SK-N-SH (cell line): ENCODE results near the gene TRIM28. TPM values are rescaled to one million over a fixed set of nuclear protein-coding genes. Genes with fewer than 3 reads are reported as not detected.
"Not testable (repeated sequence)": the region's sequence is repeated elsewhere in the genome, so short reads cannot be mapped to it uniquely, and the experiment has no call there.

ENCODE experiments used
- CTCF ChIA-PET: fragments of 300-600, 350-600 bp; formaldehyde crosslinking; extraction: SDS; loops from one replicate; lab custom pipeline; 2021; lab: Yijun Ruan, JAX
- POLR2A ChIA-PET: fragments of 350-600 bp; sonication (Branson Sonifier 250); formaldehyde crosslinking; extraction: SDS; loops from one replicate; lab custom pipeline; 2020; ENCODE audit warnings: antibody characterized with exemption, inconsistent platforms; lab: Yijun Ruan, JAX
- DNase-seq: peaks from one replicate; pipeline ENCODE4 v3.0.0; 2012
- H2AFZ ChIP-seq: fragments of 200-600 bp; sonication (generic); 2 replicates; pipeline ENCODE4 v1.8.1; 2016; ENCODE audit warnings: antibody characterized with exemption, mild to moderate bottlenecking, low read depth
- H3F3A ChIP-seq: fragments of 200-600 bp; sonication (generic); replicated peaks from 2 replicates; pipeline ENCODE3; 2016; ENCODE audit warnings: antibody characterized with exemption, mild to moderate bottlenecking; ENCODE audit not compliant: insufficient read depth
- H3K27ac ChIP-seq, 2 experiments: fragments of 200-500 bp in 1 of 2; fragments of 200-600 bp in 1 of 2; sonication (Bioruptor generic) in 1 of 2; sonication (generic), shearing (Covaris generic) in 1 of 2; 2 replicates each; pipeline versions ENCODE4 v1.5.1 to v1.6.1; 2014 to 2016; ENCODE audit warnings: low read depth in 2 of 2, inconsistent platforms in 1 of 2, low read length in 1 of 2, mild to moderate bottlenecking in 1 of 2, mixed read lengths in 1 of 2
- H3K27me3 ChIP-seq: fragments of 200-600 bp; sonication (generic), shearing (Covaris generic); 2 replicates; pipeline ENCODE4 v1.6.1; 2016; ENCODE audit warnings: mixed run types; ENCODE audit not compliant: insufficient read depth
- H3K36me3 ChIP-seq, 2 experiments: fragments of 200-500 bp in 1 of 2; fragments of 200-600 bp in 1 of 2; sonication (Bioruptor generic) in 1 of 2; sonication (generic) in 1 of 2; replicated peaks in 1 of 2; 2 replicates each; pipeline versions ENCODE3 to v1.5.1; 2014 to 2016; ENCODE audit warnings: low read length in 1 of 2, mild to moderate bottlenecking in 1 of 2; ENCODE audit not compliant: insufficient read depth in 2 of 2, control insufficient read depth in 1 of 2
- H3K4me1 ChIP-seq, 2 experiments: fragments of 200-500 bp in 1 of 2; fragments of 200-600 bp in 1 of 2; sonication (Bioruptor generic) in 1 of 2; sonication (generic), shearing (Covaris generic) in 1 of 2; 2 replicates each; pipeline versions ENCODE4 v1.5.1 to v1.6.1; 2014 to 2016; ENCODE audit warnings: low read depth in 1 of 2, low read length in 1 of 2, mixed run types in 1 of 2; ENCODE audit not compliant: insufficient read depth in 2 of 2, control insufficient read depth in 1 of 2
- H3K4me2 ChIP-seq: fragments of 200-600 bp; sonication (generic), shearing (Covaris generic); 2 replicates; pipeline ENCODE4 v1.6.1; 2017; ENCODE audit warnings: mixed run types
- H3K4me3 ChIP-seq, 2 experiments: fragments of 200-500 bp in 1 of 2; fragments of 200-600 bp in 1 of 2; sonication (Bioruptor generic) in 1 of 2; sonication (generic), shearing (Covaris generic) in 1 of 2; 2 replicates each; pipeline versions ENCODE4 v1.5.1 to v1.8.1; 2014 to 2016; ENCODE audit warnings: low read depth in 2 of 2, inconsistent platforms in 1 of 2, low read length in 1 of 2, mild to moderate bottlenecking in 1 of 2, mixed read lengths in 1 of 2, moderate library complexity in 1 of 2
- H3K79me2 ChIP-seq: fragments of 200-600 bp; sonication (generic); 2 replicates; pipeline ENCODE4 v1.8.1; 2017; ENCODE audit warnings: mild to moderate bottlenecking; ENCODE audit not compliant: insufficient read depth
- H3K9ac ChIP-seq: fragments of 200-600 bp; sonication (generic); 2 replicates; pipeline ENCODE4 v1.6.1; 2017; ENCODE audit warnings: mixed run types
- H3K9me2 ChIP-seq: fragments of 200-600 bp; sonication (generic); 2 replicates; pipeline ENCODE4 v1.6.1; 2017; ENCODE audit warnings: mixed run types
- H3K9me3 ChIP-seq: fragments of 200-600 bp; sonication (generic); 2 replicates; pipeline ENCODE4 v1.6.1; 2017; ENCODE audit warnings: mixed run types, mild to moderate bottlenecking, moderate library complexity
- H4K20me1 ChIP-seq: fragments of 200-600 bp; sonication (generic); 2 replicates; pipeline ENCODE4 v1.6.1; 2017; ENCODE audit warnings: mild to moderate bottlenecking, mixed run types; ENCODE audit not compliant: insufficient read depth
- ELF1 ChIP-seq: IDR thresholded peaks from 2 replicates; pipeline ENCODE4 v1.4.0; 2012
- EZH2phosphoT487 ChIP-seq: fragments of 200-600 bp; sonication (generic); IDR thresholded peaks from 2 replicates; pipeline ENCODE4 v1.6.1; 2017; ENCODE audit warnings: low read depth, mixed run types, mild to moderate bottlenecking, antibody characterized with exemption, moderate library complexity, borderline replicate concordance
- FOSL2 ChIP-seq: IDR thresholded peaks from 2 replicates; pipeline ENCODE4 v1.4.0; 2012; ENCODE audit warnings: low read depth, mild to moderate bottlenecking, moderate library complexity, borderline replicate concordance
- FOXJ3 ChIP-seq: sonication (generic); formaldehyde crosslinking; IDR thresholded peaks from 2 replicates; pipeline ENCODE4 v1.5.1; 2020; ENCODE audit warnings: mild to moderate bottlenecking, missing genetic modification reagents
- GATA2 ChIP-seq: sonication (generic); formaldehyde crosslinking; IDR thresholded peaks from 2 replicates; pipeline ENCODE4 v1.5.0; 2020; ENCODE audit warnings: mild to moderate bottlenecking, missing genetic modification reagents
- MXI1 ChIP-seq: IDR thresholded peaks from 2 replicates; pipeline ENCODE4 v1.6.1; 2012; ENCODE audit warnings: mild to moderate bottlenecking, low read depth, low read length, improper control_type of control experiment
- SMC3 ChIP-seq: IDR thresholded peaks from 2 replicates; pipeline ENCODE4 v1.6.1; 2012; ENCODE audit warnings: low read depth, low read length, improper control_type of control experiment
- TAF1 ChIP-seq: IDR thresholded peaks from 2 replicates; pipeline ENCODE4 v1.6.1; 2012; ENCODE audit warnings: low read depth, mild to moderate bottlenecking, low read length, moderate library complexity, borderline replicate concordance
- TCF12 ChIP-seq: IDR thresholded peaks from 2 replicates; pipeline ENCODE4 v1.4.0; 2012
- TEAD4 ChIP-seq: IDR thresholded peaks from 2 replicates; pipeline ENCODE4 v1.4.0; 2012; ENCODE audit warnings: mild to moderate bottlenecking, borderline replicate concordance; ENCODE audit not compliant: insufficient read depth
- YY1 ChIP-seq: IDR thresholded peaks from 2 replicates; pipeline ENCODE4 v1.4.0; 2012; ENCODE audit warnings: low read depth, mild to moderate bottlenecking
- WGBS: methylation state at CpG from one replicate; pipeline ENCODE4 v1.1.6; 2017; ENCODE audit warnings: low lambda C conversion rate; 5-methylcytosine and 5-hydroxymethylcytosine counted together
- polyA plus RNA-seq, 3 experiments: library from polyadenylated mRNA; depleted of rRNA; stranded (reverse); fragments of >200 nt; gene quantifications; 2 replicates each; pipeline ENCODE4 v1.2.3, GENCODE V29; 2012
- TF ChIP-seq, protein P1 (sequence below): IDR thresholded peaks from 2 replicates; pipeline ENCODE4 v1.4.0; 2012; ENCODE audit warnings: low read depth, borderline replicate concordance
- TF ChIP-seq, protein P2 (sequence below): IDR thresholded peaks from 2 replicates; pipeline ENCODE4 v1.4.0; 2012; ENCODE audit warnings: low read depth
- TF ChIP-seq, protein P3 (sequence below): IDR thresholded peaks from 2 replicates; pipeline ENCODE4; 2012
- TF ChIP-seq, protein P4 (sequence below): IDR thresholded peaks from 2 replicates; pipeline ENCODE4 v1.6.1; 2012; ENCODE audit warnings: mild to moderate bottlenecking, low read depth, low read length, moderate library complexity

TRIM28 gene
- polyA plus RNA-seq, 1 of the 3 experiments (the other 2 are of a cell fraction) = 594 TPM

DNA sequence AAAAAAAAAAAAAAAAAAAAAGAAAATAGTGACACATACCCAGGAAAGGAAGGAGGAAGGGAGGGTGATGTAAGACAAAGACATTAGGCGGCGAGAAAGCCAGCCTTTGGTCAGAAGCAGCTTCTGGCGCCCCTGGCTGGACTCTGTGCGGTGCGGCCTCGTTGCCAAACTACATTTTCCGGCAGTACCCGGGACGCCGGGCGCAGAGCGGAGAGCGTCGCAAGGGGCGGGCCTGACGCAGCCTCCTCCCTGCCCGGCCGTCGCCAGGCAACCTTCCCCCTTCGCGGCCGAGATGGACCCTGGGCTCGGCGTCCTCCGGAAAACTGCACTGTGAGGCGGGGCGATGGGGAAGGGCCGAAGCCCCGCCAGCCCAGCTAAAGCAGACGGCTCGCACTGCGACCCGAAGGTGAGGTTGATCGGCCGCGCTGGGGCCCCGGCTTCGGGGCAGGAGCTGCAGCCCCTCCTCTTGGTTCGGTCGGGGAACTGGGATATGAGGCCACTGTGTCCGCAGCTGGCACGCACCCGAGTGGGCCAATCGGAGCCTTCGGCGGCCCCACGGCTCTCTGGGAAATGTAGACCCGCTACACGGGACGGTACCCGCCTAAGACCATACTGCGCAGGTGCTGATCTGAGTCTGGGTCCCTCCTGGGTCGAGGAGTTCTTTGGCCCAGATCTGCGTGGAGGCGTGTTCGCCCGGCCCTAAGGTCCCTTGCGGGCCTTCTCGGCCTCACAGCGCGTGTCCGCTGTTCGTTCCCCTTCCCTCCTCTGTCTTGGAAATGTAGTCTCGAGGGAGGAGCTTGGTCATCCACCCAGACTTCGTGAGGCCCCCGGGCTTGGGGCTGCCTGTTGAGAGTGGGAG is 31.5 kb downstream of the TRIM28 start (continued):
- TF ChIP-seq, protein P1, sequence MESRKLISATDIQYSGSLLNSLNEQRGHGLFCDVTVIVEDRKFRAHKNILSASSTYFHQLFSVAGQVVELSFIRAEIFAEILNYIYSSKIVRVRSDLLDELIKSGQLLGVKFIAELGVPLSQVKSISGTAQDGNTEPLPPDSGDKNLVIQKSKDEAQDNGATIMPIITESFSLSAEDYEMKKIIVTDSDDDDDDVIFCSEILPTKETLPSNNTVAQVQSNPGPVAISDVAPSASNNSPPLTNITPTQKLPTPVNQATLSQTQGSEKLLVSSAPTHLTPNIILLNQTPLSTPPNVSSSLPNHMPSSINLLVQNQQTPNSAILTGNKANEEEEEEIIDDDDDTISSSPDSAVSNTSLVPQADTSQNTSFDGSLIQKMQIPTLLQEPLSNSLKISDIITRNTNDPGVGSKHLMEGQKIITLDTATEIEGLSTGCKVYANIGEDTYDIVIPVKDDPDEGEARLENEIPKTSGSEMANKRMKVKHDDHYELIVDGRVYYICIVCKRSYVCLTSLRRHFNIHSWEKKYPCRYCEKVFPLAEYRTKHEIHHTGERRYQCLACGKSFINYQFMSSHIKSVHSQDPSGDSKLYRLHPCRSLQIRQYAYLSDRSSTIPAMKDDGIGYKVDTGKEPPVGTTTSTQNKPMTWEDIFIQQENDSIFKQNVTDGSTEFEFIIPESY = no peak
- no peak for TF ChIP-seq YY1
- TF ChIP-seq, protein P2, sequence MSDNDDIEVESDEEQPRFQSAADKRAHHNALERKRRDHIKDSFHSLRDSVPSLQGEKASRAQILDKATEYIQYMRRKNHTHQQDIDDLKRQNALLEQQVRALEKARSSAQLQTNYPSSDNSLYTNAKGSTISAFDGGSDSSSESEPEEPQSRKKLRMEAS = peak; percentile 75
- no peak for TF ChIP-seq EZH2phosphoT487
- no peak for TF ChIP-seq FOSL2
- no peak for TF ChIP-seq GATA2 (CRISPR knock-in tag)
- peak; percentile 31 for TF ChIP-seq MXI1
- TF ChIP-seq TAF1 = peak; percentile 27; the same call in 1 of the 2 replicates
- no peak for TF ChIP-seq TEAD4
- TF ChIP-seq, protein P3, sequence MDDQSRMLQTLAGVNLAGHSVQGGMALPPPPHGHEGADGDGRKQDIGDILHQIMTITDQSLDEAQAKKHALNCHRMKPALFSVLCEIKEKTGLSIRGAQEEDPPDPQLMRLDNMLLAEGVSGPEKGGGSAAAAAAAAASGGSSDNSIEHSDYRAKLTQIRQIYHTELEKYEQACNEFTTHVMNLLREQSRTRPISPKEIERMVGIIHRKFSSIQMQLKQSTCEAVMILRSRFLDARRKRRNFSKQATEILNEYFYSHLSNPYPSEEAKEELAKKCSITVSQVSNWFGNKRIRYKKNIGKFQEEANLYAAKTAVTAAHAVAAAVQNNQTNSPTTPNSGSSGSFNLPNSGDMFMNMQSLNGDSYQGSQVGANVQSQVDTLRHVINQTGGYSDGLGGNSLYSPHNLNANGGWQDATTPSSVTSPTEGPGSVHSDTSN = no peak
- no peak for TF ChIP-seq FOXJ3
- TF ChIP-seq ELF1 = peak; percentile 58; the same call in 1 of the 2 replicates
- no peak for TF ChIP-seq SMC3
- no peak for TF ChIP-seq TCF12
- TF ChIP-seq, protein P4, sequence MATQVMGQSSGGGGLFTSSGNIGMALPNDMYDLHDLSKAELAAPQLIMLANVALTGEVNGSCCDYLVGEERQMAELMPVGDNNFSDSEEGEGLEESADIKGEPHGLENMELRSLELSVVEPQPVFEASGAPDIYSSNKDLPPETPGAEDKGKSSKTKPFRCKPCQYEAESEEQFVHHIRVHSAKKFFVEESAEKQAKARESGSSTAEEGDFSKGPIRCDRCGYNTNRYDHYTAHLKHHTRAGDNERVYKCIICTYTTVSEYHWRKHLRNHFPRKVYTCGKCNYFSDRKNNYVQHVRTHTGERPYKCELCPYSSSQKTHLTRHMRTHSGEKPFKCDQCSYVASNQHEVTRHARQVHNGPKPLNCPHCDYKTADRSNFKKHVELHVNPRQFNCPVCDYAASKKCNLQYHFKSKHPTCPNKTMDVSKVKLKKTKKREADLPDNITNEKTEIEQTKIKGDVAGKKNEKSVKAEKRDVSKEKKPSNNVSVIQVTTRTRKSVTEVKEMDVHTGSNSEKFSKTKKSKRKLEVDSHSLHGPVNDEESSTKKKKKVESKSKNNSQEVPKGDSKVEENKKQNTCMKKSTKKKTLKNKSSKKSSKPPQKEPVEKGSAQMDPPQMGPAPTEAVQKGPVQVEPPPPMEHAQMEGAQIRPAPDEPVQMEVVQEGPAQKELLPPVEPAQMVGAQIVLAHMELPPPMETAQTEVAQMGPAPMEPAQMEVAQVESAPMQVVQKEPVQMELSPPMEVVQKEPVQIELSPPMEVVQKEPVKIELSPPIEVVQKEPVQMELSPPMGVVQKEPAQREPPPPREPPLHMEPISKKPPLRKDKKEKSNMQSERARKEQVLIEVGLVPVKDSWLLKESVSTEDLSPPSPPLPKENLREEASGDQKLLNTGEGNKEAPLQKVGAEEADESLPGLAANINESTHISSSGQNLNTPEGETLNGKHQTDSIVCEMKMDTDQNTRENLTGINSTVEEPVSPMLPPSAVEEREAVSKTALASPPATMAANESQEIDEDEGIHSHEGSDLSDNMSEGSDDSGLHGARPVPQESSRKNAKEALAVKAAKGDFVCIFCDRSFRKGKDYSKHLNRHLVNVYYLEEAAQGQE = no peak
- TF ChIP-seq, all 33 proteins: peak for 11

DNA sequence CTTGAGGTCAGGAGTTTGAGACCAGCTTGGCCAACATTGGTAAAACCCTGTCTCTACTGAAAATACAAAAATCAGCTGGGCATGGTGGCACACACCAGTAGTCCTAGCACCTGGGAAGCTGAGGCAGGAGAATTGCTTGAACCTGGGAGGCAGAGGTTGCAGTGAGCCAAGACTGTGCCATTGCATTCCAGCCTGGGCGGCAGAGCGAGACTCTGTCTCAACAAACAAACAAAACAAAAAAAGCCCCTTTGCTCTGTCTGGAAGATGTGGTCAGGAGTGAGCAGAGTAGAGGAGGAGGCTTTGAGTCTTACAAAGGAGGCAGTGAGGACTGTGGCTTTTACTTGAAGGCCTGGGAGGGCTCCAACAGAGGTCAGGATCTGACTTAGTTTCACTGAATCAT is 33.7 kb downstream of the TRIM28 start:
- H4K20me1 ChIP-seq, H3K4me2 ChIP-seq, H3K27ac ChIP-seq, DNase-seq, H3K9ac ChIP-seq, H3K27me3 ChIP-seq, H2AFZ ChIP-seq, H3K4me3 ChIP-seq, POLR2A ChIA-PET, H3K9me2 ChIP-seq, H3K9me3 ChIP-seq, CTCF ChIA-PET: not testable (repeated sequence)
- Histone ChIP-seq H3K79me2 (peaks cover 60% of the 10 kb centered on the region), H3K36me3 (peaks cover 10 to 11% of the 10 kb centered on the region in 2 experiments), H3K4me1 (peaks cover 0 to 11% of the 10 kb centered on the region in 2 experiments; a peak in 1 of 4 replicates), H3F3A (peaks cover 11% of the 10 kb centered on the region)
- WGBS = 100% methylated on average over 2 of the region's 2 CpGs
